CD4-positive, alpha-beta T cell treated with Interferon gamma for 1 hour (primary cell): ENCODE results near the gene PHACTR2.

Experiments
- DNase-seq: peaks from one replicate; pipeline ENCODE4 v3.0.0-alpha.2; 2020

The PHACTR2 gene

GRCh38 chr6:143743301-143744166, 65.8 kb downstream of the PHACTR2 start:
- DNase-seq = no peak

DNA sequence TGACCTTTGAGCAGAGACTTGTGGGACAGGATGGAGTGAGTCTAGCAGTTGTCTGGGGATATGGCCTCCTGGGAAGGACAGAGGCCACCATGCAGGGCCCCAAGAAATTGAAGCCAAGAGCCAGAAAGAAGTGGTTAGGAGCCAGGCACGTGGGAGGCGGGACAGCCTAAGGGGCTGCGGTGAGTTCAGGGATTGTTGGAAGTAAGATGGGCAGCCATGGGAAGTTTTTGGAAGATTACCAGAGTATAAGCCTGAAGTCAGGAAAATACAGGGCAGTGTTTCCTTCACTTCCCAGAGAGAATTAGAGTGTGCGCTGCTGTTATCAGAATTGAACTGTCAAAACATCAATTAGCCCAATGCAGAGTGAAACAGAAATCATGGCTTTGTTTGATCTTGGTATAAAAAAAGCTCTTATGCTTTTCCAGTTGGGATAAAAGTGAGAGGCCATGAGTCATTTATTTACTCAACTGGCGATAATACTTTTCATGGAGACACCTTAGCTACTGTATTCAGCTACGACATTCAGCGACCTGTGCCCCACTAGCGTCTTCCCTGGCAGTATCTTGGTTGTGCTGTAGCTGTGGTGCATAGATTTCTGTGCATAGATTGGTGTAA, 66.9 kb downstream of the PHACTR2 start:
- no peak for DNase-seq

DNA sequence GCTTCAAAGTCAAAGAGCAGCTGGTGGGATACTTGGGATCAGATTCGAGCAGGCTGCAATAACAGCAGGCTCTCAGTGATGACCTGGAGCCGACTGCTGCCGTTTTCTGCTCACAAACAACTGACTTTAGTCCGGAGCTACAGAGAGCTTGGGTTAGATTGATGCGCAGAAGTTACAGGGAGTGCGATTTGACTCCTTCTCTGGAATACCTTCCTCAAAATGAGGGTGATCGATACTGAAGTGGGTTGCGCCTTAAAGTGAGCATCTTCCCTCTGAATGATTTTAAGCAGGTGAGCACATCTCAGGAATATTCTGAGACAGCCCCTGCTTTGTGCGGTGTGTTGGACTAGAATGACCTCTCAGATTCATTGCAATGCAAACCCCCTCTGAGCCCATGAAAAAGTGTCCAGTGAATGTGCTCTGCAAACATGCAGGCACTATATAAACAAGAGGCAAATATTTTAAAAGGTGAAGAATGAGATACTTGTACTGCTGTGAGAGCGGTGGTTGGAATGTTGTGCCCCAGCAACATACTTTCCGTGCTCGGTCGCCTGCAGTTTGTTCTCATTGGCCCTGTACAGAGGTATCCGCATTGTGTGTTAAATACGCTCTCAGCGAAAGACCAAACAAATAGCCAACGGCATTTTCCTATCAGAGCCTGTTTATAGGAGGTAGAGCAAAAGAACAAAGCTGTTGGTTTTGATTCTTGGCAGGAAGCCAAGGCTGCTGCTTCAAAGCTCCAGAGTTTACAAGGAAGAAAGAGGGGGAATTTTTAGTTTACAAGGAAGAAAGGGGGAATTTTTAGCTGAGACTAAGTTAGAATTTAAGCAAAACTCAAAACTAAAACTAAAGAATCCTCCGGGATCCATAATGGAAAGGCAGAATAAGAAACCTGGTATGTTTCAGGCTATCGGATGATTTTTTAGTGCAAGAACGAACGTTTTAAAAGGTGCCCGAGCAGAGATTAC, 67.7 kb downstream of the PHACTR2 start:
- no peak for DNase-seq

DNA sequence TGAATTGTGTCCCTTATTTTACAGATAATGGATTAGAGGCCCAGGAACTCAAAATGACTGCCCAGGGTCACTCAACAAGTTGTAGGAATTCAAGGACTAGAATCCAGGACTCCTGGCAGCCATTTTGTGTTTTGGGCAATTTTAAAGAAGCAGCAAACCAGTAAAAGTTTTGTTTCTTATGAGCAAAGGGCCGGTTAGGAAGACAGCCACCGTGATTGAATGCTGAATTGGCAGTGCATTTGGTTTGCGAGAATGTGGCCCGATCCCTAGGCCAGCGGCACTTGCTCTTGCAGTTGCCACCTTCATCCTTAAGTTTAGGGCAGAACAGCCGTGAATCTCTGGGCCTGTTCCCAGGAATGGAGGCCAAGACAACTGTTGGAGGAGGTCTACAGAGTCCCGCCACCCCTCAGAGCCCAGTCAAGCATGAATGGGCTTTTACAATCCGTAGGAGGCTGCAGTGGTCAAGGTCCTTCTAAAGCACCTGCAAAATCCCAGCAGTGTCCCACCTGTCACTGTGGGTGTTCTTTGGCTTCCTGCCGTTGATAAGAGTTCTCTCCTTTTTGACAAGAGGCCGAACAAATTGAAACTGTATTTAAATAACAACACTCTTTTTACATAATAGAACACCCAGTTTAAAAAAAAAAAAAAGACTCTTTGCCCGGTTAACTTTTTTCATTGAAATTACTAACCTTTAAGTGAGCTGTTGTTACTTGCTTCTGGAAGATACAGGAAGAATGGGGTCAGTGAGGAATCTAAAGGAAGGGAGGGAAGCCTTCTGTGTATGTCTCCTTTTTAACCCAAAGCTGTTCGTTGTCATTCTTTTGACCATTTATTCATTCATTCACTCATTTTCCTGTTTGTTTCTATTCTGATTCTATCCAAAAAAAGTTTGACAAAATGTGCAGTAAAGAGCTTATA, 68.7 kb downstream of the PHACTR2 start:
- DNase-seq = no peak

DNA sequence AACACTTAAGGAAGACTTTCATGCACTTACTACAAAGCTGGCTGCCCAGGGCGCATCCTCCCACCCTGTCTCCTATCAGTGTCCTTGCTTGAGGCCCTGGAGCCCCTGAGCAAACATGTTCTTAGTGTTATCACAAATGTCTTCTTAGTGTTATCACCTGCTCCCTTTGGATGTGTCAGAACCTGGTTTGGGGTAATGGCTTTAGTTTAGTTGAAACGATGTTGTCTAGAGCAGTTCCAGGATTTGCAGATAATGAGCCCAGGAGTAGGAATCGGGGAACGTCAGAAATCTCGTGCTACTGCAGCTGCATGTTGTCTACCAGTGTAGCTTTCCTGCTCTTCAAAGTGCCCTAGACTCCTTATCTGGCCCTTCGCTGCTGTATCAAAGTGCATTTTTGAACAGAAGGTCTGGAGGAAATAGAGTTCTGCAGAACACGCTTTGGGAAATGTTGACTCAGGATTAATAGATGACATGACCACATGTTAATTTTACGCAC, 69.6 kb downstream of the PHACTR2 start:
- DNase-seq = no peak

DNA sequence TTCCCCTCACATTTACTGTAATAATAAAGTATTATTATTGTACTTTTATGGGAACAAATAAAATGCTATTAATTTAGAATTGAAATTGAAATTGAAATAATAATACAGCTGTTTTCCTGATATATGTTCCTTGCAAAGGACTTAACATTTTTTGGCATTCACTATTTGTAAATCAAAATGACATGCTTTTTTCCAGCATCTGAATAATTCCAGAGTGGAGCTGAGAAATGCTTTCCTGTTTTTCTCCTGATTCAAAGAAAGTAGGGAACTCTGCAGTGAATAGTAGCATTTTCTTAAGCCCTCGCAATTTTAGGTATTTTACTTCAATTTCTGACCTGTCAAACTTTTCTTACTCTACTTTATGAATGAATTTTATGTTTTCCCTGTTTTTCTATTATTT, 72.1 kb downstream of the PHACTR2 start:
- DNase-seq = no peak

DNA sequence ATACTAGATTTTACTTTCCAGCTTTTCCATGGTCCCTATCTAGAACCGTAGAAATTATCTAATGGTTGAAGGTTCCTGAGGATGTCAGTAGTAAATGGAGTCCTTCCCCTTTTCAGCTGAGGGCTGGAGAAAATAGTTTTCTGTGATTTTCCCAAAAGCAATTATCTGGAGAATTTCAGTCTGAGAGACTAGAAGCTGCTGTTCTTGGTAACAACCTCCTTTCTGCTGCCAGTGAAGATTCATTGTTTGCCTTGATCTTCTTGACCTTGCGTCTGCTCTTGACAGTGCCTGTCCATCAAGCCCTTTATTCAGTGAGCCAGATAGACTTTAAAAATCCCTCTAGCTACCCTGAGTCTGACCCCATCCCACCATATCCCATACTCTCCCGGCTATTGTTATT, 73.1 kb downstream of the PHACTR2 start:
- DNase-seq = no peak

- DNase-seq = no peak
These were observed 74.7 kb downstream of the PHACTR2 start for GRCh38 chr6:143752459-143752858.

DNA sequence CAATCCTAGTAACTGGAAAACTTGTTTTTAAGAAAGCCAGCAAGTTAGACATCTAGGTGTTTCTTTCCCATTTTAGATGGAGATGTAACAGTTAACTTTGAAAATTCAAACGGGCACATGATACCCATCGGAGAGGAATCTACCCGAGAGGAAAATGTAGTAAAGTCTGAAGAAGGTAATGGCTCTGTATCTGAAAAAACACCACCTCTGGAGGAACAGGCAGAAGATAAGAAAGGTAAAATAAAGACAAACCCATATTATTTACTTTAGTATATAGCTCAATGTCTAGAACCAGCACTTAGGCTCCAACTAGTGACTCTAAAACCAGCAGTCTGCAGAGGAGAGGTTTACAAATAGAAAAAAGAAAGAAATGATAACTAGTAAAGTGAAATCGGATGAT, 75.9 kb downstream of the PHACTR2 start:
- DNase-seq = no peak

- DNase-seq = no peak
These were observed 76.4 kb downstream of the PHACTR2 start for GRCh38 chr6:143754204-143754603.

GRCh38 chr6:143755301-143755744, 77.6 kb downstream of the PHACTR2 start:
- DNase-seq = no peak

- DNase-seq = no peak
These were observed 79.6 kb downstream of the PHACTR2 start for GRCh38 chr6:143757346-143757832.

DNA sequence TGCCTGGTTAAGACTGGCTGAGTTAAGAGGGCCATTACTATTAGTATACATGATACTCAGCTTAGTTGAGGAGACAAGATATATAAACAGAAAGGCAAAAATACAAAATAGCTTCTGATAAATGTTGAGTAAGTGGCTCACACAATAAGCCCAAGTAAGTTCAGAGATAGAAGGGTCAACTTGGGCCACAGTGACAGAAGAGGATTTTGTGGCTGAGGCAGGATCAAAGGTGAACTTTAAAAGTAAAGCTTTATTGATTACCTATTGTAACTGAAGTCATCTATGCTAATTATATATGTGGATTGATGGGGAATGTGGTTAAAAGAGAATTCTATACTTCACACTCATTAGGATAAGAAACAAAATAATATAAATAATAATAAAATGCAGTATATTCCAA, 80.8 kb downstream of the PHACTR2 start:
- DNase-seq = no peak

GRCh38 chr6:143759666-143760065, 81.9 kb downstream of the PHACTR2 start:
- DNase-seq = no peak

- DNase-seq = no peak
These were observed 83.3 kb downstream of the PHACTR2 start for GRCh38 chr6:143761074-143761473.

DNA sequence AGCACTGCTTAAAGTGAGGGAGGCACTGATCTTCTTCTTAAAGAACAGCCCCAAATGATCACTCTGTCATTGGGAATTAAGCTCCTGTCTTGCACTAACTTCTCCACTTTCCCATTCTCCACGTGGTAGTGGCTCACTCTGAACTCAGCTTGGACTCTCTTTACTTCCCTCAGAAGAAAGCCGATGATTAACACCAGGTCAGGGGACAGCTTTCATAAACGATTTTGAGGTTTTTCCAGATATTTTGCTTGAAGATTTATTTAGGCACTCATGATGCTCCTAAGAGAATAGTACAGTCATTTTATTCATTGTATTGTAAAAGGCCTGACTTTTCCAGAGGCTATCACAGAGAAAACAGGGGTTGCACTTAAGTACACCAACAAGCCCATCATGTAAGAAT, 84.4 kb downstream of the PHACTR2 start:
- no peak for DNase-seq

DNA sequence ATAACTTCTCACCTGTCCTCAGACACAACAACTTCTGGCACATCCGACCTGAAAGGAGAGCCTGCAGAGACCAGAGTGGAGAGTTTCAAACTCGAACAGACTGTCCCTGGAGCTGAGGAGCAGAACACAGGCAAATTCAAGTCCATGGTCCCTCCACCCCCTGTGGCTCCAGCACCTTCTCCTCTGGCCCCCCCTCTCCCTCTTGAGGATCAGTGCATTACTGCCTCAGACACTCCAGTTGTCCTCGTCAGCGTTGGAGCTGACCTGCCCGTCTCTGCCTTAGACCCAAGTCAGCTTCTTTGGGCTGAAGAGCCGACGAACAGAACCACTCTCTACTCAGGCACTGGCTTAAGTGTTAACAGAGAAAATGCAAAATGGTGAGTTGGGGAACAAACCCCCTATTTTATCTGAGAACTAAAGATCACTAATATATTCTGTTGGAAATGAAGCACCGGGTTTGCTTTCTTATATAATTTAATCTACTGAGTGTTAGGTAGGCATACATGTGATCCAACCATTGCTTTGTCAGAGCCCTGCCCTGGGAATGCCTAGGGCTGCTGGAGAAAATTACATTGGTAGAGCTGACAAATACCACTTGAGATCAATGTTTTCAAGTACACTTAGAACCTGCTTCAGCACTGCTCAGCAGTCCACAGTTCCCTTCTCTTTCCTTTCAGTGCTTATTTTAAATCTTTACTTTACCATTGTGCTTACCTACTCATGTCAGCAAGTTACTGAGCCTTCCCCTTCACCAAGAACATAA, 87.8 kb downstream of the PHACTR2 start:
- DNase-seq = no peak

DNA sequence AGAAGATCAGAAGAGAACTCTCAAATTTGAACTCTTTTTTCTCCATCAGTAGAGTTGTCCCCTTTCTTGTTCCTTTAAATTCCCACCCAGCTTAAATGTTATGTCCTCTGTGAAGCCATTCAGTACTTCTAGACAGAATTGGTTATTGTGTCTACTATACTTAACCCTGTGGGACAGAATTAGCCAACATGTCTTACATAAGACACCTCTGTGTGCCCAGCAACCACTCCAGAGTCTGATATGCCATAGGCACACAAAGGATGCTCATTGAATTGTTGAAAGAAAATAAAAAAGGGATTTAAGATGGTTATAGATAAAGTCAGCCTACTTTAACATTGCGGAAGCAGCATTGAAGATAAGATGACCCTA, 88.4 kb downstream of the PHACTR2 start:
- DNase-seq = no peak

DNA sequence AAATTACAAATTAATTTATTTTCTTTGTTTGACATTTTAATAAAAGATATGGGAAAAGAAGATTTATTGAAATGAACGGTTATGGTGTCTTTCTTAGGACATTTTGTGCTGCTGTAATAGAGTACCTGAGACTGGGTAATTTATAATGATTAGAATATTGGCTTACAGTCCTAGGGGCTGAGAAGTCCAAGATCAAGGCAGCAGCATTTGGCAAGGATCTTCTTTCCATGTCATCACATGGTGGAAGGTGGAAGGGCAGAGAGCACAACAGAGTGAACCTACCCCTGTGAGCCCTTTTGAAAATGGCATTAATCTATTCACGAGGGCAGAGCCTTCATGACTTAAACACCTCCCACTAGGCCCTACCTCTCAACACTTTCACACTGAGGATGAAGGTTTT, 89.7 kb downstream of the PHACTR2 start:
- DNase-seq = no peak

DNA sequence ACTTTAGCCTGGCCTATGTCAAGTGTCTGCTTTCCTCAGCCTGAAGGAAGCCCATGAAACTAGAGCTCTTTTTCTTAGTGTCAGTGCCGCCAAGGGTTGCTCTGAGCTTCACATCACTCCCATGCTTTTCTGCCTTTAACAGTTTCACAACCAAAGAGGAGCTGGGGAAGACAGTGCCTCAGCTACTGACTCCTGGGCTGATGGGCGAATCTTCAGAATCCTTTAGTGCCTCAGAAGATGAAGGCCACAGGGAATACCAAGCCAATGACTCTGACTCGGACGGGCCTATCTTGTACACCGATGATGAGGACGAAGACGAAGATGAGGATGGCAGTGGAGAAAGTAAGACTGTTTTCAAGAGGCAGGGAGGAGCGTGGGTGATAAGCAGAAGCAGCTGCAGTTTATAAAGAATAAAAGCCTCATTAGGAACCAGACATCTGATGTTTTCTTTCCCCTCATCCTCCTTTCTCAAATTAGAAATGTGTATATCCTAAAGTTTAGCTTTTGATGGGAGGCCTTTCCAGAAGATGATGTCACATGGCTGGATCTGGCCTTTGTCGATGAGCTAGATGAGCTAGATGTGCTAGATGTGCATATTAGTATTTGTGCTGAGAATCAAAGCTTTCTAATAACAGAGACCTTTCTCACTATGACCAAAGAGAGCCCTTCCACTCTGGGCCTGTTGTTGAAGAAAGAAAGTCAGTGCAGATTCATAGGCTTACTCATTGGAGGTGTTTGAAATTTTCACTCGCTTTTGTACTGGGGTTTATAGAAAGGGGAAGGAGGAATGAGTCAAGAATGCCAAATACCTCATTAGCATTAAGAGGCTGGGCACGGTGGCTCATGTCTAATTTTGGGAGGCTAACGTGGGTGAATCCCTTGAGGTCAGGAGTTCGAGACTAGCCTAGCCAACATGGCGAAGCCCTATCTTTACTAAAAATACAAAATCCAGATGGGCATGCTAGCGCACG, 94.6 kb downstream of the PHACTR2 start:
- DNase-seq = no peak
